A673 (cell line): ENCODE results near the gene CDR2L. TPM values are rescaled to one million over a fixed set of nuclear protein-coding genes. Genes with fewer than 3 reads are reported as not detected.
"Not testable (repeated sequence)": the region's sequence is repeated elsewhere in the genome, so short reads cannot be mapped to it uniquely, and the experiment has no call there.

Experiments used
- BruUV-seq: library from RNA; stranded (reverse); fragments of 400-500 nt; replicated peaks from 2 replicates; lab custom pipeline; 2021; lab: Mats Ljungman, UMichigan
- CTCF ChIA-PET: fragments of 300-600 bp; sonication (Branson Sonifier 250); formaldehyde crosslinking; loops from one replicate; lab custom pipeline; 2022; ENCODE audit warnings: antibody characterized with exemption; lab: Charles Lee
- POLR2A ChIA-PET: fragments of 300-600 bp; sonication (Branson Sonifier 250); formaldehyde crosslinking; loops from one replicate; lab custom pipeline; 2022; ENCODE audit warnings: antibody characterized with exemption; ENCODE audit not compliant: low non-redundant PET; lab: Charles Lee
- DNase-seq: peaks from one replicate; pipeline ENCODE4 v3.0.0-alpha.2; 2015; ENCODE audit warnings: low spot score
- H3K27ac ChIP-seq: fragments of 200-600 bp; sonication (generic); 2 replicates; pipeline ENCODE4 v1.5.1; 2016; ENCODE audit warnings: mixed run types, low read depth, mild to moderate bottlenecking, mixed read lengths, antibody characterized with exemption, low read length; ENCODE audit not compliant: poor library complexity, severe bottlenecking
- H3K27me3 ChIP-seq: fragments of 200-600 bp; sonication (generic); replicated peaks from 2 replicates; pipeline ENCODE4 v1.6.1; 2017; ENCODE audit warnings: mixed run types, low read depth, mild to moderate bottlenecking, mixed read lengths, antibody characterized with exemption, low read length; ENCODE audit not compliant: insufficient read depth, poor library complexity
- H3K36me3 ChIP-seq: fragments of 200-600 bp; sonication (generic); 2 replicates; pipeline ENCODE4 v1.6.1; 2016; ENCODE audit warnings: mixed run types, mild to moderate bottlenecking, mixed read lengths, antibody characterized with exemption, low read length; ENCODE audit not compliant: insufficient read depth, poor library complexity, severe bottlenecking
- H3K4me1 ChIP-seq: fragments of 200-600 bp; sonication (generic); 2 replicates; pipeline ENCODE4 v1.6.1; 2017; ENCODE audit warnings: mixed run types, mild to moderate bottlenecking, mixed read lengths, antibody characterized with exemption, low read length; ENCODE audit not compliant: insufficient read depth, poor library complexity, severe bottlenecking
- H3K4me3 ChIP-seq: fragments of 200-600 bp; sonication (generic); 2 replicates; pipeline ENCODE4 v1.5.1; 2016; ENCODE audit warnings: low read depth, mixed run types, mild to moderate bottlenecking, mixed read lengths, low read length; ENCODE audit not compliant: poor library complexity, severe bottlenecking
- H3K9me3 ChIP-seq: fragments of 200-600 bp; sonication (generic); 2 replicates; pipeline ENCODE4 v1.6.1; 2016; ENCODE audit warnings: mixed run types, low read depth, mild to moderate bottlenecking, mixed read lengths, antibody characterized with exemption, low read length; ENCODE audit not compliant: poor library complexity, severe bottlenecking
- CTCF ChIP-seq: fragments of 300-800, 200-600 bp; sonication (generic); conservative IDR thresholded peaks from 2 replicates; pipeline ENCODE4 v1.5.1; 2017; ENCODE audit warnings: low read depth, mild to moderate bottlenecking, antibody characterized with exemption, low read length, moderate library complexity, mixed read lengths
- EZH2 ChIP-seq: fragments of 200-600 bp; sonication (generic); IDR thresholded peaks from 2 replicates; pipeline ENCODE4 v1.6.1; 2017; ENCODE audit warnings: borderline replicate concordance, low read depth, mild to moderate bottlenecking, mixed read lengths, antibody characterized with exemption, low read length; ENCODE audit not compliant: poor library complexity, severe bottlenecking
- intact Hi-C: fragments of 100-400 bp; cut with micrococcal nuclease; formaldehyde crosslinking; loops from one replicate; pipeline ENCODE4 v1.10.0; 2022; ENCODE audit not compliant: unreplicated experiment
- total RNA-seq: library from RNA; stranded (reverse); gene quantifications from 2 replicates; pipeline ENCODE4 v1.2.3, GENCODE V29; 2021

The CDR2L gene
- total RNA-seq, 1 experiment from 2014 or later: 5.8 TPM

GRCh38 chr17:75041656-75042280, 54.3 kb downstream of the CDR2L start:
- no TSS peak for BruUV-seq
- H3K27ac ChIP-seq: no peak overlapping the region
- no peaks in the 10 kb centered on the region for H3K9me3 ChIP-seq
- TF ChIP-seq CTCF (no peak), EZH2 (no peak)
- H3K4me3 ChIP-seq: no peak overlapping the region
- intact Hi-C loops: no loop called here
- ChIA-PET POLR2A (no interaction called here), CTCF (interaction anchor here (0.6 to 1.0 kb wide), 3 partner anchors 13 to 81 kb away, joined by 3 to 6 read pairs (median 3); no protein-coding TSS in a partner anchor)
- DNase-seq: peak; percentile 40
- peaks cover 42% of the 10 kb centered on the region for H3K36me3 ChIP-seq
- no peaks in the 10 kb centered on the region for H3K27me3 ChIP-seq
- H3K4me1 ChIP-seq: peaks cover 3% of the 10 kb centered on the region

GRCh38 chr17:75043789-75044188, 56.4 kb downstream of the CDR2L start:
- CTCF ChIA-PET, H3K27ac ChIP-seq, BruUV-seq, DNase-seq, H3K27me3 ChIP-seq, H3K4me3 ChIP-seq, H3K9me3 ChIP-seq, intact Hi-C loops, H3K4me1 ChIP-seq, POLR2A ChIA-PET: not testable (repeated sequence)
- peaks cover 35% of the 10 kb centered on the region for H3K36me3 ChIP-seq

GRCh38 chr17:75044716-75045115, 57.3 kb downstream of the CDR2L start:
- Histone ChIP-seq H3K36me3 (peaks cover 29% of the 10 kb centered on the region), H3K4me3 (no peak overlapping the region), H3K27me3 (no peaks in the 10 kb centered on the region), H3K9me3 (no peaks in the 10 kb centered on the region), H3K4me1 (peaks cover 9% of the 10 kb centered on the region), H3K27ac (no peak overlapping the region)
- no peak for TF ChIP-seq CTCF
- TF ChIP-seq EZH2: no peak
- no peak for DNase-seq
- no TSS peak for BruUV-seq
- CTCF ChIA-PET: no interaction called here
- POLR2A ChIA-PET: no interaction called here
- intact Hi-C loops: no loop called here

GRCh38 chr17:75045946-75046406, 58.5 kb downstream of the CDR2L start:
- POLR2A ChIA-PET, intact Hi-C loops, DNase-seq, H3K4me1 ChIP-seq, H3K27me3 ChIP-seq, H3K9me3 ChIP-seq, CTCF ChIA-PET: not testable (repeated sequence)
- Histone ChIP-seq H3K4me3 (peak overlapping the region; percentile 90), H3K36me3 (peaks cover 23% of the 10 kb centered on the region), H3K27ac (peak overlapping the region; percentile 84)
- BruUV-seq: TSS peak; percentile 64
